ENCODE results near the gene VWC2.

Gene VWC2

GRCh38 chr7:49783446-49783845, 10.0 kb downstream of the VWC2 start:
- no peaks in the 10 kb centered on the region; the same call in 1 of the 2 replicates for H3K9me3 ChIP-seq (ENCODE audit: control insufficient read depth, insufficient read depth, low read depth, low read length)
- H3K9ac ChIP-seq (ENCODE audit: low read length) = no peak overlapping the region
- H3K4me1 ChIP-seq (ENCODE audit: control insufficient read depth, insufficient read depth, low read length) = no peaks in the 10 kb centered on the region
- H3K36me3 ChIP-seq (ENCODE audit: control insufficient read depth, insufficient read depth, low read length) = no peaks in the 10 kb centered on the region
- no peak overlapping the region for H3K4me3 ChIP-seq (ENCODE audit: low read depth, low read length)
- H3K27me3 ChIP-seq (ENCODE audit: control insufficient read depth, insufficient read depth, low read length) = no peaks in the 10 kb centered on the region
- H3K27ac ChIP-seq (ENCODE audit: low read depth, low read length) = no peak overlapping the region

GRCh38 chr7:49787980-49788379, 14.5 kb downstream of the VWC2 start:
- no peaks in the 10 kb centered on the region for H3K36me3 ChIP-seq (ENCODE audit: control insufficient read depth, insufficient read depth, low read length)
- peaks cover 5% of the 10 kb centered on the region; the same call in 1 of the 2 replicates for H3K27me3 ChIP-seq (ENCODE audit: control insufficient read depth, insufficient read depth, low read length)
- H3K9ac ChIP-seq (ENCODE audit: low read length) = no peak overlapping the region
- H3K4me3 ChIP-seq (ENCODE audit: low read depth, low read length) = no peak overlapping the region
- H3K4me1 ChIP-seq (ENCODE audit: control insufficient read depth, insufficient read depth, low read length) = peaks cover 13% of the 10 kb centered on the region; the same call in 1 of the 2 replicates
- H3K27ac ChIP-seq (ENCODE audit: low read depth, low read length) = no peak overlapping the region
- H3K9me3 ChIP-seq (ENCODE audit: control insufficient read depth, insufficient read depth, low read depth, low read length) = no peaks in the 10 kb centered on the region

- no peaks in the 10 kb centered on the region for H3K36me3 ChIP-seq (ENCODE audit: control insufficient read depth, insufficient read depth, low read length)
- no peaks in the 10 kb centered on the region for H3K9me3 ChIP-seq (ENCODE audit: control insufficient read depth, insufficient read depth, low read depth, low read length)
- no peak overlapping the region for H3K9ac ChIP-seq (ENCODE audit: low read length)
- H3K27me3 ChIP-seq (ENCODE audit: control insufficient read depth, insufficient read depth, low read length) = peaks cover 5% of the 10 kb centered on the region; the same call in 1 of the 2 replicates
- no peak overlapping the region for H3K4me3 ChIP-seq (ENCODE audit: low read depth, low read length)
- H3K4me1 ChIP-seq (ENCODE audit: control insufficient read depth, insufficient read depth, low read length) = peaks cover 13% of the 10 kb centered on the region; the same call in 1 of the 2 replicates
- H3K27ac ChIP-seq (ENCODE audit: low read depth, low read length) = no peak overlapping the region
Observed at GRCh38 chr7:49788455-49789059, 15.1 kb downstream of the VWC2 start.

GRCh38 chr7:49789736-49790135, 16.3 kb downstream of the VWC2 start:
- no peak overlapping the region for H3K27ac ChIP-seq (ENCODE audit: low read depth, low read length)

GRCh38 chr7:49790209-49790608, 16.8 kb downstream of the VWC2 start:
- Histone ChIP-seq H3K27ac (ENCODE audit: low read depth, low read length) (no peak overlapping the region), H3K9me3 (ENCODE audit: control insufficient read depth, insufficient read depth, low read depth, low read length) (no peaks in the 10 kb centered on the region), H3K4me1 (ENCODE audit: control insufficient read depth, insufficient read depth, low read length) (peaks cover 13% of the 10 kb centered on the region; the same call in 1 of the 2 replicates), H3K27me3 (ENCODE audit: control insufficient read depth, insufficient read depth, low read length) (peaks cover 5% of the 10 kb centered on the region; the same call in 1 of the 2 replicates), H3K4me3 (ENCODE audit: low read depth, low read length) (no peak overlapping the region), H3K9ac (ENCODE audit: low read length) (no peak overlapping the region), H3K36me3 (ENCODE audit: control insufficient read depth, insufficient read depth, low read length) (no peaks in the 10 kb centered on the region)

More at GRCh38 chr7:49789736-49790135, 16.3 kb downstream of the VWC2 start:
- peaks cover 5% of the 10 kb centered on the region; the same call in 1 of the 2 replicates for H3K27me3 ChIP-seq (ENCODE audit: control insufficient read depth, insufficient read depth, low read length)
- no peak overlapping the region for H3K9ac ChIP-seq (ENCODE audit: low read length)
- H3K4me1 ChIP-seq (ENCODE audit: control insufficient read depth, insufficient read depth, low read length) = peaks cover 13% of the 10 kb centered on the region; the same call in 1 of the 2 replicates
- no peaks in the 10 kb centered on the region for H3K36me3 ChIP-seq (ENCODE audit: control insufficient read depth, insufficient read depth, low read length)
- H3K9me3 ChIP-seq (ENCODE audit: control insufficient read depth, insufficient read depth, low read depth, low read length) = no peaks in the 10 kb centered on the region
- H3K4me3 ChIP-seq (ENCODE audit: low read depth, low read length) = no peak overlapping the region

GRCh38 chr7:49791088-49791741, 17.8 kb downstream of the VWC2 start:
- H3K4me1 ChIP-seq (ENCODE audit: control insufficient read depth, insufficient read depth, low read length) = peaks cover 13% of the 10 kb centered on the region; the same call in 1 of the 2 replicates
- H3K36me3 ChIP-seq (ENCODE audit: control insufficient read depth, insufficient read depth, low read length) = no peaks in the 10 kb centered on the region
- no peak overlapping the region for H3K4me3 ChIP-seq (ENCODE audit: low read depth, low read length)
- H3K9ac ChIP-seq (ENCODE audit: low read length) = no peak overlapping the region
- no peaks in the 10 kb centered on the region for H3K9me3 ChIP-seq (ENCODE audit: control insufficient read depth, insufficient read depth, low read depth, low read length)
- H3K27me3 ChIP-seq (ENCODE audit: control insufficient read depth, insufficient read depth, low read length) = peaks cover 5% of the 10 kb centered on the region; the same call in 1 of the 2 replicates
- no peak overlapping the region for H3K27ac ChIP-seq (ENCODE audit: low read depth, low read length)

- H3K4me1 ChIP-seq (ENCODE audit: control insufficient read depth, insufficient read depth, low read length) = no peaks in the 10 kb centered on the region
- H3K36me3 ChIP-seq (ENCODE audit: control insufficient read depth, insufficient read depth, low read length) = no peaks in the 10 kb centered on the region
- no peaks in the 10 kb centered on the region for H3K9me3 ChIP-seq (ENCODE audit: control insufficient read depth, insufficient read depth, low read depth, low read length)
- no peak overlapping the region for H3K4me3 ChIP-seq (ENCODE audit: low read depth, low read length)
- H3K27ac ChIP-seq (ENCODE audit: low read depth, low read length) = no peak overlapping the region
- no peaks in the 10 kb centered on the region for H3K27me3 ChIP-seq (ENCODE audit: control insufficient read depth, insufficient read depth, low read length)
- H3K9ac ChIP-seq (ENCODE audit: low read length) = no peak overlapping the region
Observed at GRCh38 chr7:49797987-49798660, 24.7 kb downstream of the VWC2 start.

GRCh38 chr7:49800031-49800430, 26.6 kb downstream of the VWC2 start:
- Histone ChIP-seq H3K9ac (ENCODE audit: low read length) (no peak overlapping the region), H3K4me1 (ENCODE audit: control insufficient read depth, insufficient read depth, low read length) (no peaks in the 10 kb centered on the region), H3K27me3 (ENCODE audit: control insufficient read depth, insufficient read depth, low read length) (no peaks in the 10 kb centered on the region), H3K27ac (ENCODE audit: low read depth, low read length) (no peak overlapping the region), H3K9me3 (ENCODE audit: control insufficient read depth, insufficient read depth, low read depth, low read length) (no peaks in the 10 kb centered on the region), H3K36me3 (ENCODE audit: control insufficient read depth, insufficient read depth, low read length) (no peaks in the 10 kb centered on the region), H3K4me3 (ENCODE audit: low read depth, low read length) (no peak overlapping the region)

GRCh38 chr7:49802600-49802999, 29.2 kb downstream of the VWC2 start:
- Histone ChIP-seq H3K36me3 (ENCODE audit: control insufficient read depth, insufficient read depth, low read length) (no peaks in the 10 kb centered on the region), H3K4me1 (ENCODE audit: control insufficient read depth, insufficient read depth, low read length) (no peaks in the 10 kb centered on the region)

GRCh38 chr7:49803812-49804211, 30.4 kb downstream of the VWC2 start:
- Histone ChIP-seq H3K9ac (ENCODE audit: low read length) (no peak overlapping the region), H3K36me3 (ENCODE audit: control insufficient read depth, insufficient read depth, low read length) (no peaks in the 10 kb centered on the region), H3K27ac (ENCODE audit: low read depth, low read length) (no peak overlapping the region), H3K4me3 (ENCODE audit: low read depth, low read length) (no peak overlapping the region), H3K27me3 (ENCODE audit: control insufficient read depth, insufficient read depth, low read length) (no peaks in the 10 kb centered on the region), H3K9me3 (ENCODE audit: control insufficient read depth, insufficient read depth, low read depth, low read length) (no peaks in the 10 kb centered on the region), H3K4me1 (ENCODE audit: control insufficient read depth, insufficient read depth, low read length) (no peaks in the 10 kb centered on the region)

More at GRCh38 chr7:49802600-49802999, 29.2 kb downstream of the VWC2 start:
- Histone ChIP-seq H3K9me3 (ENCODE audit: control insufficient read depth, insufficient read depth, low read depth, low read length) (no peaks in the 10 kb centered on the region), H3K27ac (ENCODE audit: low read depth, low read length) (no peak overlapping the region), H3K9ac (ENCODE audit: low read length) (no peak overlapping the region), H3K4me3 (ENCODE audit: low read depth, low read length) (no peak overlapping the region), H3K27me3 (ENCODE audit: control insufficient read depth, insufficient read depth, low read length) (no peaks in the 10 kb centered on the region)

Data from HUES6 (cell line).